Large intestine (tissue), 12 donors: ENCODE data around the gene SLC28A1. TPM values are rescaled to one million over a fixed set of nuclear protein-coding genes. Genes with fewer than 3 reads are reported as not detected.
A peak's percentile ranks its signal among the peaks of the same experiment; 100 is the strongest.

Experiments used
- DNase-seq, 2 donors: peaks; one replicate each; pipeline versions ENCODE4 v3.0.0 to v3.0.0-alpha.2; 2013
- H3K27ac ChIP-seq: one replicate; pipeline ENCODE4 v1.5.1; 2013; ENCODE audit warnings: low read length
- H3K27me3 ChIP-seq: 2 replicates; pipeline ENCODE4 v1.6.1; 2013; ENCODE audit warnings: low read length; ENCODE audit not compliant: control insufficient read depth, insufficient read depth
- H3K36me3 ChIP-seq: 2 replicates; pipeline ENCODE4 v1.6.1; 2013; ENCODE audit warnings: low read length; ENCODE audit not compliant: control insufficient read depth, insufficient read depth
- H3K4me1 ChIP-seq: one replicate; pipeline ENCODE4 v1.6.1; 2013; ENCODE audit warnings: low read length; ENCODE audit not compliant: control insufficient read depth, insufficient read depth
- H3K4me3 ChIP-seq: one replicate; pipeline ENCODE4 v1.5.1; 2013; ENCODE audit warnings: low read length
- H3K9me3 ChIP-seq: one replicate; pipeline ENCODE4 v1.6.1; 2013; ENCODE audit warnings: mild to moderate bottlenecking, low read depth, low read length, moderate library complexity; ENCODE audit not compliant: control insufficient read depth
- WGBS: methylation state at CpG from one replicate; pipeline ENCODE4 v1.1.5; 2013; ENCODE audit warnings: low lambda C conversion rate; ENCODE audit not compliant: insufficient coverage; 5-methylcytosine and 5-hydroxymethylcytosine counted together
- long read RNA-seq, 11 donors: transcript quantifications; one replicate each; lab custom pipeline, GENCODE V29; 2026
- polyA plus RNA-seq: library from polyadenylated mRNA; unstranded; fragments of 120-200 nt; gene quantifications from one replicate; pipeline ENCODE4 v1.2.1, GENCODE V29; 2013

Gene SLC28A1, protein sequence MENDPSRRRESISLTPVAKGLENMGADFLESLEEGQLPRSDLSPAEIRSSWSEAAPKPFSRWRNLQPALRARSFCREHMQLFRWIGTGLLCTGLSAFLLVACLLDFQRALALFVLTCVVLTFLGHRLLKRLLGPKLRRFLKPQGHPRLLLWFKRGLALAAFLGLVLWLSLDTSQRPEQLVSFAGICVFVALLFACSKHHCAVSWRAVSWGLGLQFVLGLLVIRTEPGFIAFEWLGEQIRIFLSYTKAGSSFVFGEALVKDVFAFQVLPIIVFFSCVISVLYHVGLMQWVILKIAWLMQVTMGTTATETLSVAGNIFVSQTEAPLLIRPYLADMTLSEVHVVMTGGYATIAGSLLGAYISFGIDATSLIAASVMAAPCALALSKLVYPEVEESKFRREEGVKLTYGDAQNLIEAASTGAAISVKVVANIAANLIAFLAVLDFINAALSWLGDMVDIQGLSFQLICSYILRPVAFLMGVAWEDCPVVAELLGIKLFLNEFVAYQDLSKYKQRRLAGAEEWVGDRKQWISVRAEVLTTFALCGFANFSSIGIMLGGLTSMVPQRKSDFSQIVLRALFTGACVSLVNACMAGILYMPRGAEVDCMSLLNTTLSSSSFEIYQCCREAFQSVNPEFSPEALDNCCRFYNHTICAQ
- polyA plus RNA-seq, result 33.1 TPM
- long read RNA-seq, donor 1, result 0 reads
- long read RNA-seq, donor 2, partial matches to known transcripts, result 7 of 7 reads
- long read RNA-seq, donor 2, other reads (novel, unspliced or antisense), result 0 of 7 reads
- long read RNA-seq, donor 3, result 0 reads
- long read RNA-seq, donor 4, result 0 reads
- long read RNA-seq, donor 5, result 0 reads
- long read RNA-seq, donor 6, partial matches to known transcripts, result 5 of 6 reads
- long read RNA-seq, donor 6, other reads (novel, unspliced or antisense), result 0 of 6 reads
- long read RNA-seq, donor 7, result 0 reads
- long read RNA-seq, donor 8, partial matches to known transcripts, result 6 of 7 reads
- long read RNA-seq, donor 8, other reads (novel, unspliced or antisense), result 0 of 7 reads
- long read RNA-seq, donor 9, partial matches to known transcripts, result 5 of 5 reads
- long read RNA-seq, donor 9, other reads (novel, unspliced or antisense), result 0 of 5 reads
- long read RNA-seq, donor 10, result 0 reads
- long read RNA-seq, donor 11, partial matches to known transcripts, result 11 of 12 reads
- long read RNA-seq, donor 11, other reads (novel, unspliced or antisense), result 0 of 12 reads

DNA sequence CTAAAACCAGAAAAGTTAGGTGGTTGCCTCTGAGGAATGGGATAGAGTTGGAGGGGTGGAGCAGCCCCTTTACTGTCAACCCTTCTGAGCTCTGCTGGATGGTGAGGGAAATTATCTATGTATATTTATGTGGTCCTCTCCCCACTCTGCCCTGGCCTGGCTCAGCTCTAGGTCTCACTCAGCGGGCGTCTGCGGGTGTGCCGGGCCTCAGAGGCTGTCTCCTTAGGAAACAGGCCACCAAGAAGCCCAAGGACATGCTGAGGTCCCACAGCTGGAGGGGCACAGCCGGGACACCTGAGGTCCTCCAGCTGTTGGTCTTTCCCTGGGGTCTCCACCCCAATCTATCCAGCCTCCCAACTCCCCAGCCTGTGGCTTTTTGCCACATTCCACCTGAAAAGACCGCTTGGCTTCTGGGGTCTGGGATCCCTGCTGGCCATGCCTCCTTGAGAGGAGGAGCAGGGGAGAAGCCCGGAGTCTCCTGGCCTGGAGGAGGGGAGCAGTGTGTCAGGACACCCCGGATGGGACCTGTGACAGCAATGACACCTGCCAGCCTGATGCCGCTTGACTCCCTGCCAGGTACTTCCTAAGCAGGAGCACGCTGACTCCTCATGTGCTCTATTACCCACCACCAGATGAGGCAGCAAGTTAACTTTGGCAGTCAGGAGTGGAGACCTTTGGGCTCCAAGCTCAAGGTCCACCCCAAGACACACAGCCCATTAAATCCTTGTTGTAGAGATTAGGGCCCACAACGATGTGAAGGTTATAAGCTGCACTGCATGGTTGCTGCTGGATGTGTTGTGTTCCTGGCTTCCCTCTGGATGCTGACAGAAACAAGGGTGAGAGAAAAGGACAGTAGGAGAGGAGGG lies at the start of gene SLC28A1:
TSS of gene SLC28A1 (plus strand) at position 747 of the 866 bp plus-strand sequence. CDS start 3,099 bp downstream, outside the sequence.
- no CpG with 5 or more reads among the region's 11 CpGs for WGBS
- no peaks in the 10 kb centered on the region for H3K9me3 ChIP-seq
- H3K4me1 ChIP-seq, result peaks cover 29% of the 10 kb centered on the region
- no peaks in the 10 kb centered on the region for H3K27me3 ChIP-seq
- DNase-seq, result peak; percentile 94 to 97
- H3K4me3 ChIP-seq, result no peak within 1 kb of the TSS
- H3K36me3 ChIP-seq, result no peaks in the 10 kb centered on the region
- H3K27ac ChIP-seq, result peak within 1 kb of the TSS; percentile 83

DNA sequence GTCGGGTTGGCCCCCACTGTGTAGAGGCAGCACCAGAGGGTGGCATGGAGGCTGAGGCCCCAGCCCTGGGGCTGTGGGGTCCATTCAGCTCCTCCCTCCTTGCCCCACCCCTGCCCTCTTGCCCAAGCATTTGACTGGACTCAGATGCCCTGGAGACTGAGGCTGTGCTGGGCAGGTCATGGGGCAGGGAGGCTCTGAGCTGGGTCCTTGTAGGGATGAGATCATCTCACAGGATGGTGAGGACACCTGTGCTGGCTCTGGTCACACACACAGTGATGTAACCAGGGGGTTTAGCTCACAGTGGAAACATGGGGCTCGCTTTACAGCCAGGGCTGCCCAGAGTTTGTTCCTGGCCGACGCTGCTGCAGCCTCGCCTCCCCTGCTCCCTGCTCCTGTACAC lies 49.5 kb upstream of the SLC28A1 start:
- no peak overlapping the region for H3K27ac ChIP-seq
- no peaks in the 10 kb centered on the region for H3K4me1 ChIP-seq
- WGBS, result no CpG with 5 or more reads among the region's 5 CpGs
- H3K4me3 ChIP-seq, result no peak overlapping the region
- no peaks in the 10 kb centered on the region for H3K9me3 ChIP-seq
- no peak for DNase-seq
- no peaks in the 10 kb centered on the region for H3K27me3 ChIP-seq
- peaks cover 16% of the 10 kb centered on the region for H3K36me3 ChIP-seq

DNA sequence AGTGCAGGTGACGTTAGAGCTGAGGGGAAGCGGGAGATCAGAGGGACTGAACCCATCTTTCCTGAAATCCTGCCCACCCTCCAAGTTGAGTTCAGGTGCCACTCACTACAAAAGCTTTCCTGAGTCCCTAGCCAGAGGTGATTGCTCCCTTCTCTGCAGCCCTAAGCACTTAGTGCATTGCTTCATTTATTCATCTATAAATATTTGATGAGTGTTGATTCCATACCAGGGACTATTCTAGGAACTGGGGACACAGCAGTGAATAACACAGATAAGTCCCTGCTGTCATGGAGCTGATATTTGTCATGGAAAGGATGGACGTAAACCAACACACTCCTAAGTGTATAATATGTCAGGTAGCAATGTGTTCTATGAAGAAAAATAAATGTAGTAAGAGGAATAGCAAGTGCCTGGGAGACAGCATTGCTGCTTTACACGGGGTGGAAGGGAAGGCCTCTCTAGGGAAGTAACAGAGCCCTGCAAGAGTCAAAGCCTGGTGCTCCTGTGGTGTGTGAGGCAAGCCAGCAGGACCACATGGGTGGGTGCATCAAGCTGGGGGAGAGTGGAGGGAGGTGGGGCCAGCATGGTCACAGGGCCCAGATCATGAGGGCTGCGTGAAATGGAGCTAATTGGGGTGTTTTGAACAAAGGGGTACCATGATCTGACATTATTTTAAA lies 48.7 kb upstream of the SLC28A1 start:
- Histone ChIP-seq H3K36me3 (peaks cover 21% of the 10 kb centered on the region), H3K4me3 (no peak overlapping the region), H3K27me3 (no peaks in the 10 kb centered on the region), H3K4me1 (peaks cover 2% of the 10 kb centered on the region), H3K9me3 (no peaks in the 10 kb centered on the region), H3K27ac (no peak overlapping the region)
- DNase-seq, result no peak
- WGBS, result 60% methylated on average over 1 of the region's 5 CpGs

DNA sequence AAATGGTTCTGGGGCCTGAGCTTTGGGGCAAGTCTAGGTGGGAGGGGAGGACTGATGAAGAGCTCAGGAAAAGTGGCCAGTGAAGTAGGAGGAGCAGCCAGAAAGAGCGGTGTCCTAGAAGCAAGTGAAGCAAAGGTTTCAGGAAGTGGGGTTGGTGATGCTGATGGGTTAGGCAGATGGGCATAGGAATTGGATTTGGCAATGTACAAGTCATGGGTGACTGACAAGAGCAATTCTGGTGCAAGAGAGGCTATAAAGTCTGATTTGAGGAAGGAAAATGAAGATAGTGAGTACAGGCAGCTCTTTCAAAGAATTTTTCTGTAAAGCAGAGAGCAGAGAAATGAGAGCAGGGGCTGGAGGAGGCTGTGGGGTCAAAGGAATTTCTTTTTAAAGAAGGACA lies 47.6 kb upstream of the SLC28A1 start:
- Histone ChIP-seq H3K27ac (no peak overlapping the region), H3K4me3 (no peak overlapping the region), H3K4me1 (peaks cover 6% of the 10 kb centered on the region), H3K27me3 (no peaks in the 10 kb centered on the region), H3K9me3 (no peaks in the 10 kb centered on the region), H3K36me3 (peaks cover 21% of the 10 kb centered on the region)
- 100% methylated on average over 1 of the region's 1 CpG for WGBS
- no peak for DNase-seq

DNA sequence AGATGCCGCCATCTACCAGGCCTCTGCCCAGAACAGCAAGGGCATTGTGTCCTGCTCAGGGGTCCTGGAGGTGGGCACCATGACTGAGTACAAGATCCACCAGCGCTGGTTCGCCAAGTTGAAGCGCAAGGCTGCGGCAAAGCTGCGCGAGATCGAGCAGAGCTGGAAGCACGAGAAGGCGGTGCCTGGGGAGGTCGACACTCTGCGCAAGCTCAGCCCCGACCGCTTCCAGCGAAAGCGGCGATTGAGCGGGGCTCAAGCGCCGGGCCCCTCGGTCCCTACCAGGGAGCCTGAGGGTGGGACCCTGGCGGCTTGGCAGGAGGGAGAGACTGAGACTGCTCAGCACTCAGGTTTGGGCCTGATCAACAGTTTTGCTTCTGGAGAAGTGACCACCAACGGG lies 44.7 kb upstream of the SLC28A1 start:
- no peak overlapping the region for H3K27ac ChIP-seq
- no peak for DNase-seq
- no CpG with 5 or more reads among the region's 23 CpGs for WGBS
- peaks cover 6% of the 10 kb centered on the region for H3K4me1 ChIP-seq
- H3K9me3 ChIP-seq, result no peaks in the 10 kb centered on the region
- no peaks in the 10 kb centered on the region for H3K27me3 ChIP-seq
- H3K36me3 ChIP-seq, result peaks cover 13% of the 10 kb centered on the region
- no peak overlapping the region for H3K4me3 ChIP-seq

DNA sequence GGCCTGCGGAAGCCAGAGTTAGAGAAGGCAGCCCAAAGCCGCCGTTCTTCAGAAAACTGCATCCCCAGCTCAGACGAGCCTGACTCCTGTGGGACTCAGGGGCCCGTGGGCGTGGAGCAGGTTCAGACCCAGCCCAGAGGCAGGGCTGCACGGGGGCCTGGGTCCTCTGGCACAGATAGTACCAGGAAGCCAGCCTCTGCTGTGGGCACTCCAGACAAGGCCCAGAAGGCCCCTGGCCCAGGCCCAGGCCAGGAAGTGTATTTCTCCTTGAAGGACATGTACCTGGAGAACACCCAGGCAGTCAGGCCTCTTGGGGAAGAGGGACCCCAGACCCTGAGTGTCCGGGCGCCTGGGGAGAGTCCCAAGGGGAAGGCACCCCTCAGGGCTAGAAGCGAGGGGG lies 44.2 kb upstream of the SLC28A1 start:
- WGBS, result no CpG with 5 or more reads among the region's 10 CpGs
- no peak overlapping the region for H3K4me3 ChIP-seq
- peaks cover 11% of the 10 kb centered on the region for H3K4me1 ChIP-seq
- H3K27me3 ChIP-seq, result no peaks in the 10 kb centered on the region
- DNase-seq, result no peak
- no peak overlapping the region for H3K27ac ChIP-seq
- no peaks in the 10 kb centered on the region for H3K9me3 ChIP-seq
- peaks cover 13% of the 10 kb centered on the region for H3K36me3 ChIP-seq

DNA sequence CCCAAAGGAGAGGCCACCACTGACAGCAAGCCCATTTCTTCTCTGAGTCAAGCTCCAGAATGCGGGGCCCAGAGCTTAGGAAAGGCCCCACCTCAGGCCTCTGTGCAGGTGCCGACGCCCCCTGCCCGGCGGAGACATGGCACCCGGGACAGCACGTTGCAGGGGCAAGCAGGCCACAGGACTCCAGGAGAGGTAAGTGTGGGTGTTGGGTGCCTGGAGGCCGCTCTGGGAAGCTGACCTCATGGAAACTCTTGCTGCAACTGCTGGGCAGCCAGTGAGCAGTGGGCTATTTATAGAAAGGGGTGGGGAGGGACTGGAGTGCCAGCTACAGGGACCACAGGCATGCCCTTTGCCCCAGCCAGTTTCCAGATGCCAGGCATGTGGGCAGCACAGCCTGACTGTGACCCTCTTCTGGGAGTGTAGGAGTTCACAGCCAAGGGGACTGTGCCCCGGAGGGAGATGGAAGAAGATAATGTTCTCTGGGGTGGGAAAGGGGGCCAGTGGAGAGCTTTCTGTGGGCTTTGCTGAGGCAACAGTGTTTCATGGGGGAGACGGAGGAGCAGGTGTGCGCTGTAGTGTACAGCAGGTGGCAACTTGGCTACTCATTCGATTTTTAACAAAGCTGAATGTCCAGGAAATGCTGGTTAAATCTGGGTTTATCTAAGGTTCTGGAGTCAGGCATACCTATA lies 43.6 kb upstream of the SLC28A1 start:
- no peak overlapping the region for H3K4me3 ChIP-seq
- peaks cover 12% of the 10 kb centered on the region for H3K4me1 ChIP-seq
- no peak overlapping the region for H3K27ac ChIP-seq
- WGBS, result no CpG with 5 or more reads among the region's 12 CpGs
- no peaks in the 10 kb centered on the region for H3K27me3 ChIP-seq
- peaks cover 11% of the 10 kb centered on the region for H3K36me3 ChIP-seq
- peak in 1 of 2 donors; percentile 34 for DNase-seq
- H3K9me3 ChIP-seq, result no peaks in the 10 kb centered on the region

DNA sequence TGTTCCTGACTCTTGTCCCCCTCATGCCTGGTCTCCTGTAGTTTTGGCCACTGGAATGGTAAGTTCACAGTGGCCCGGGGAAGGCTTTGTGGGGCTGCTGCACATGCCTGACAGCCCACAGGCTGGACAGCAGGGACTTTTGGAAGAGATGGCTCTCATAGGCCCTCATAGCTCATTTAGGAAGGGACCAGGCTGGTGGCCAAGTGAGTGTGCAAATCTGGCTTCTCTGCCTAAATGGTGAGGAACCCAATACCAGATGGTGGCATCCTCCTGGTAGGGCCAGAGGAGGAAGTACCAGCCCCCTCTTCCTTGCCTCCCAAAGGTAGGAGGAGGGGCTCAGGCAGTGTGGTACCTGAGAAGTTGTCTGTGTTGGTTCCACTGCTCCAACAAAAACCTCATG lies 41.7 kb upstream of the SLC28A1 start:
- WGBS, result no CpG with 5 or more reads among the region's 1 CpG
- no peak for DNase-seq
- Histone ChIP-seq H3K4me1 (peaks cover 12% of the 10 kb centered on the region), H3K9me3 (peaks cover 5% of the 10 kb centered on the region), H3K27me3 (no peaks in the 10 kb centered on the region), H3K36me3 (peaks cover 10% of the 10 kb centered on the region), H3K27ac (no peak overlapping the region), H3K4me3 (no peak overlapping the region)

DNA sequence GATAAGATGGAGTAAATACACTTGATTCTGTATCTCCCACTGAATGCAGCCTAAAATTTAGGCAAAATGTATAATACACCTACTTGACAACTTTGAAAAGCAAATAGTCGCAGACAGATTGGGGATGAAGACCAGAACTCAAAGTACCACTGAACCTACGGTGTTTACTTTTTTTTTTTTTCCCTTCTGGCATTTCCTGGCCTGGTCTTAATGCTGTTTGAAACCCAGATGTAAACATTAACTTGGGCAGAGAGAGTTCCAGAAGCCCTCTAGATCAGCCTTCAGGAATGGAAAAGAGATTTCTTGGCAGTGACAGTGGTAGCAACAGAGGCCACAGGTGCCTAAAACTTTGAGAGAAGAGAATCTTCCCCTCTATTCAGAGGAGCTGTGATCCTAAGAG lies 39.5 kb upstream of the SLC28A1 start:
- peak overlapping the region; percentile 8 for H3K27ac ChIP-seq
- 40% methylated on average over 1 of the region's 2 CpGs for WGBS
- peaks cover 12% of the 10 kb centered on the region for H3K4me1 ChIP-seq
- peaks cover 5% of the 10 kb centered on the region for H3K9me3 ChIP-seq
- no peaks in the 10 kb centered on the region for H3K27me3 ChIP-seq
- DNase-seq, result no peak
- no peak overlapping the region for H3K4me3 ChIP-seq
- peaks cover 5% of the 10 kb centered on the region for H3K36me3 ChIP-seq
